Measurements from ENCODE around the gene CC2D1B.

CC2D1B gene

DNA sequence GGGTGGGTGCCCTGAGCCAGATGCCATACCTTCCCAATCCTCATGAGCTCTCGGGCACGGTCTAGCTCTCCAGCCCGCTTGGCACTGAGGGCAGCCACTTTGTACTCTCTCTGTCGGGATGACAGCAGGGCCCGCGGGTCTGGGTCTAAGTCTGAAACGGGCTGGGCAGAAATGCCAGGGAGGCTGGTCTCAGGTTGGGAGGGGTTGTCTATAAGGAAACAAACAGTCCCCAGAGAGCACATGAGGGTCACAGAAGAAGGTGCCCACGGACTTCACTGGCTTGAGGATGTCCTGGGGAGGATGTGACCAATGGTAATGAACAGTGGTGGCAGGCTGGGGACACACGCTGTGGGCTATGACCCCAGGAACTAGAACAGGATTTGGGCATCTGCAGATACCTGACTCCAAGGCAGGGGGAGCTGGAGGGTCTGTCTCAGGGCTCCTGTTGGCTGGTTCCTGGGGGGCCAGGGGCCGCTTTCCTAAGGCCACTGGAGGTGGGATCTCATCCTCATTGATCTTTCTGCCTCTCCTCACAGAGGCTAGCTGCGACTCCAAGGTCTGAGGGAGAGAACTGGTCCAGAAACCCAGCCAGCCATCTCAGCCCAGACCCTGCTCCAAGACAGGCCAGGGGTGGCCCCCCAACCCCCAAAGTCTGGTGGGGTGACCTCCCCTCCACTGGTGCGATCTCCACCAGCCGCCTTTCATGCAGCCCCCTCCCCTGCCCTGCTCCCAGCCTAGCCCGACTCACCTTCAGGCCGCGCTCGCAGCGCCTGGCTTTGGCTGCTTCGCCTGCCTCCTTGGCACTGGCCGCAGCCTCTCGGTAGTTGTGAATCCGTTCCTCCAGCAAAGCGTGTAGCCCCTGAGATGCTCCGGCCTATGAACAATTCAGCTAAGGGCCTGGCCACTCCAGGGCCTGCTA is 6.1 kb downstream of the CC2D1B start:
- DNase-seq, result no peak

GRCh38 chr1:52358851-52359497 is 7.0 kb downstream of the CC2D1B start:
- no peak for DNase-seq

GRCh38 chr1:52357397-52357796 is 8.6 kb downstream of the CC2D1B start:
- DNase-seq, result no peak

DNA sequence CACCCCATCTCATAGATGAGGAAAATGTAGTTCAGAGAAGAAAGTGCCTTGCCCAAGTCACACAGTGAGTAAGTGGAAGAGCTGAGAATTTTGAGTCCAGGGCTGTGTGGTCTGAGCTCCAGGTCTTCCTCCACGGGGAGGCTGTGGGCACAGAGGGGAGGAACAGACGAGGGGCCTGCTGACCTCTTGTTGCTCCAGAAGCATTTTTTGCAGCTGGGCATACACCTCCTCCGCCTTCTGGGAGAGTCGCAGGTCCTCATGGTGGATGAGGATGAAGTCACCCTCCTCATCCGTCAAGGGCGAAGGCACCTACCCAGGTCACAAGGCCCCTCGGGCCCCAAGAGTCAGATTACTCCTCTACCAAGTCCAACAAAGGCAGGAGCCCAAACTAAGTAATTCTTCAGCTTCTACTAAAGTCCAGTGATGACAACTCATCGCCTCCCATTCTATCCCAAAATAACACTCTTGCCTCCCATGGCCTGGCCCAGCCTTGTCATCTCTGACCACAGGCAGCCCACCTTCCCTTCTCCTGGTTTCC is 9.1 kb downstream of the CC2D1B start:
- DNase-seq, result no peak

DNA sequence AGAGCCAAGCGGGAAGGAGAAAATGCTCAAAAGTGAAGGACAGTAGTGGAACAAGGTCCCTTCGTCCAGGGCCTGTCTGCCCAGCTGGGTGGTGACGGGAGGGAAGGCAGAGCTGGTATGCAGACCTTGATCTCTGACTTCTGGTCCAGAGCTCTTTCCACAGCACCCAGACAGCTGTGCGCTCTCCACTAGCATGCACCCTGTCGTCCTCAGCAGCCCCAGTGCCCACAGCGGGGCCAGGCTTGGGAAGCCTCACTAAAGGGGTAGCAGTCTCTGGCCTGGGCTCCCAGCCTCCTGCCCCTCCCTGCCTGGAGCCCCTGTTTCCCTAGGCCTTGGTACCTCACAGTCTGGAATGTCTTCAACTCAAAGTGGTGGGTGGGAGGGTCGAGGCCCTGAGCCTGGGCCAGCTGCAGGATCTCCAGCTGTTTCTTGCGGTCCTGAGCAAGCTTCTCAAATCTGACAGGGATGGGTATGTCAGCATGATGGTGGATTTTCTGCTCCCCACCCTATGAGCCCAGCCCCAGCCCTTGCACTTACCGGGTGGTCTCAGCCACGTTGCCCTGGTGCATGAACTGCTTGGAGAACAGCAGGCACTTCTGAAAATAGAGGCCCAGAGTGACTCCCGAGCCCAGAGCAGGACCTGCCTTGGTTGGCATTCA is 10.0 kb downstream of the CC2D1B start:
- no peak for DNase-seq

DNA sequence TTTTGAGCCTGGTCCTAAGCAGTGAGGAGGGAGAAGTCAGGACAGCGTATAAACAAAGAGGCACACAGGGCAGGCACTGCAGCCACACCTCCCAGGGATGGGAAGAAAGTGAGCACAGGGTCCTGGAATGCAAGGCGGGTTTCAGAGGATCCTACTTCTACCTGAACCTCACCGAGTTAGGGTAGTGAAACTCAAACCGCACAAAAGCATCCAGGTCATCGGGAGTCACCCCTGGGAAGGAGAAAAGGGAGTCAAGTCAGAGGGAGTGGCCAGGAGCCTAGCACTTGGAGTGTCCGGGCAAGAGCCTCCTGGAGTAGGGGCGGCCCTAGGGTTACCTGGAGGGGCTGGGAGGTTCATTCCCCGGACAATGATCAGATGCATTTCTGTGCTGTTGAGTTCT is 10.6 kb downstream of the CC2D1B start:
- no peak for DNase-seq

DNA sequence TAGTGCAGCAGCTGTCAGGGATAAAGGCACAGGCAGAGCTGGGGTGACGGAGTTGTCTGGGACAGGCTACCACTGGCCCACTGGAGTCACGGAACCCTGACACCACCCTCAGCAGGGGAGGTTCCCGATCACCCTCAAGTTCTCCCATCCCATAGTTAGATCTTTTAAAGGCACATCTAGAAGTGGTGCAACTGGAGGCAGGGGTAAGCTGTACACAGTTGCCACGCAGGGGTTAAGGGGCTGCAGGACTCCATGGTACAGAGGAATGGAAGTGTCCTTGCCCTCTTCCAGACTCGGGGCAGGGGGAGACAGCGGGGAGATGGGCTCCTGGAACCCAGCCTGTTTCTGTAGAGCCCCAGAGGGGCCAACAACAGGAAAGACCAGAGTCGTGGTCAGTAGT is 13.3 kb downstream of the CC2D1B start:
- DNase-seq, result no peak

DNA sequence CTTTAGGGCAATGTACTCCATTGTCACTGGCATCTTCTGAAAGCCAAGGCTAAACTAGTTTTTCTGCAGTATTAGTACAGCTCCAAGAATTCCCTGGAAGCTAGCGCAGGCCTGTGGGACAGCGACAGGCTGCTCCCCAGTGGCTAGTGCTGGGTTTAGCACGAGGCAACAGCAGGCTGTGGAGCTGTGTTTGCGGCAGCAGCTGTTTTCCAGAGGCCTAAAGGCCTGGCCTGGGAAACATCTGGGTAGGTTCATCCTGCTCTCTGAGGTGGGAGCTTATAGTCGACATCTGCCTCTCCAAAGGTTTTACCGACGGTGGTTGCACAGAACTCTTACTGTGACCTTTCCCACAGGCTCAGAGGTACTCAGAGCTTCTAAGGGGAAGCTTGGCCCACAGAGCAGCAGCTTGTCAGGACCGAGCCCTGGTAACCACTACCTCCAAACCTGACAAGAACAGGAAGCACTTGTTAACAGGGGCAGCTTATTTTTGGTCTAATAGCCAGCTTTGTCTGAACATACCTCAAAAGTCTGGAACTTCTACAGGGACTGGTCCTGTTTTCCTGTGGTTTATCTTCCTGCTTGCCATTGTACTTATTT is 17.2 kb downstream of the CC2D1B start:
- no peak for DNase-seq

DNA sequence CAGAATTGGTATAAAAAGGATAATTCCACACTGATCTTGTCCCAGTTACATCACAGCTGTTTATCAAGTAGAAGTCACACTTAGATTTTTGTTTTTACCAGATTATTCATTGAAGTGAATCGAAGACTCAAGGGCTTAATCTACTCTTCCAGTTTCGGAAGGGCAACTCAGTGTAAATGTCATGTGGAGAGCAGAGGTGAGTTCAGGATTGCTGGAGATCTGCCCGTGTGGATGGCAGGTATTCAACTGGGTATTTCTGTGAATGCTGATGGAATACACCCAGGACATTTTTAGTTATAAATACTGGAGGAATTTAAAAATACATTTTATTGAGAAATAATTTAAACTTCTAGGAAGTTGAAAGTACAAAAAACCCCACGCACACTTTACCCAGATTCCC is 19.4 kb downstream of the CC2D1B start:
- DNase-seq, result no peak

DNA sequence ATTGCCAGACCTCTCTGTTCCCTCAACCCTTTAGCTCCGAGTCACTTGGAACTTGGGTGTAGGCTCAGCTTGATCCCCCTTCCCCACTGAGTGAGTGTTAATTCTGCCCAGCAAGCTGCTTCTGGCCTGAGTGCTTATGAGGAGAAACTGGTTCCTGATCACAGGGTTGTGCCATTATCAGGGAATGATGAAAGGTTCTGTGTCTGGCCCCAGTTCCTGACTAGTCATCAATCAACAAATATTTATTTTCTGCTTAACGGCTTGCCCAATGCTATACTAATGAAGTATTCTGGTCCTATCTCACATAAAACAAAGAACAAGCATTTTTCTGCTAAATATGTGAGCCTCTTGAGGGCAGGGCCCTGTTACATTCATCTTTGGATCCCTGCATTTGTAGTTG is 20.8 kb downstream of the CC2D1B start:
- DNase-seq, result no peak

DNA sequence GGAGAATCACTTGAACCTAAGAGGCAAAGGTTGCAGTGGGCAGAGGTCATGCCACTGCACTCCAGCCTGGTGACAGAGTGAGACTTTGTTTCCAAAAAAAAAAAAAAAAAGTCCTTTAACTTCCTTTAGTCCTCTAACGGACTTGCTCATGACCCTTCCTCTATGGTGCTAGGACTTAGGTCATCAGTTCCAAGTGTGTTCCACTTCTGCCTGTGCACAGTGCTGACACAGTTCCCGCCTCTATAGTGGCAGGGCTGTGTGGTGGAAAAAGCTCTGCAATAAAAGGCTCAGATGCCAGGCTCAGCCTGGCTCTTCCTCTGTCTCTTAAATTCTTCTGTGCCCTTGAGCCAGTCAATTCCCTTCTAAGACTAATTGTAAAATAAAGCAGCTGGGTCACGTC is 22.0 kb downstream of the CC2D1B start:
- DNase-seq, result no peak

DNA sequence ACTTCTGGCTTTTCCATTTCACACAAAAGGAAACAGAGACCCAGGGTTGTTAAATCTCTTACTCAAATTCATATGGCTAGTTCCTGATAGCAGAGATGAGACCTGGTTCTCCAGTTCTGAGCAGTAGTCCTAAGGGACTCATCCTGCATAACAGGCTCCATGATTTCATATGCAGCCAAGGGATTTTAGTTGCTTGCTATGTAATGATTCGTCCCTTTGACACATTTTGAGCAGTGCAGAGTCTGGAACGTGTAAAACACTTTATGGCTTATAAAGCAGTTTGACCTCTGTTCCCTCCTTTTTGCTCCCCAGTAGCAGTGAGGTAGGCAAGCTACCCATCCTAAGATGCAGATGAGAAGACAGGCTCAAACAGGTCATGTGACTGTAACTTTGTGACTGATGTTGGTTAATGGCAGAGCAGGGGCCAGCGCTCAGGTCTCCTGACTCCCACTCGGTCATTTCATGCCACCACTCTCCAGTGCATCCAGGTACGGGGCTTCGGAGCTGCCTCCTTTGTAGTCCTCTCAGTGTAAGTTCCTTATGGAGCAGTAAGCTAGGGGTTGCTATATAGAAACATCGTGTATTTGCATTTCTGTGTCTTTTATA is 24.2 kb downstream of the CC2D1B start:
- no peak for DNase-seq

- DNase-seq, result no peak
These were observed 28.6 kb downstream of the CC2D1B start for GRCh38 chr1:52337439-52337838.

DNA sequence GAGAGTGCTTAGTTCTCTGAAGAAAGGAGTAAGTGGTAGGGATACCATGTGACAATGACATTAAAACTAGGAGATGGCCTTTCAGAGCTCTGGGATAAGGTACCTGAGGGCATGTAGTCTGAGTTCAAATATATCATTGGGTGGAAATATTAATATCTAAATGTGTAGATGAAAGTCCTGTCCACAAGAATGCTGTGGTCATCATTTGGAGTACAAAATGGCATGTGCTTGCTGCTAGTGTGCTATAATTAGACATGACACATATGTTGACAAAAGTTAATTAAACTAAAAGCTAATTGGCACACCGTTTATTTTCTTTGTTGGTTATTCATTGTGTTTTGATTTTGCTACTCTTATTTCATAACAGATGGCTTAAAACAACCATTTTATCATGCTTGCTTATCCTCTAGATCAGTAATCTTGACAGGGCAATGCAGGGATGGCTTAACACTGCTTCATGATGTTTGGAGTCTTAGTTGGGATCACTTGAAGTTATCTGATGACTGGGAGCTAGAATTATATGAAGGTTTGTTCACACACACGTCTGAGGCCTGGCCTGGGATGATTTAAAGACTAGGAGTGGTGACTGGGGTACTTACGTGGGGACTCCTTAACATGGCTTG is 31.0 kb downstream of the CC2D1B start:
- no peak for DNase-seq

- no peak for DNase-seq
These were observed 33.6 kb downstream of the CC2D1B start for GRCh38 chr1:52332411-52332810.

DNA sequence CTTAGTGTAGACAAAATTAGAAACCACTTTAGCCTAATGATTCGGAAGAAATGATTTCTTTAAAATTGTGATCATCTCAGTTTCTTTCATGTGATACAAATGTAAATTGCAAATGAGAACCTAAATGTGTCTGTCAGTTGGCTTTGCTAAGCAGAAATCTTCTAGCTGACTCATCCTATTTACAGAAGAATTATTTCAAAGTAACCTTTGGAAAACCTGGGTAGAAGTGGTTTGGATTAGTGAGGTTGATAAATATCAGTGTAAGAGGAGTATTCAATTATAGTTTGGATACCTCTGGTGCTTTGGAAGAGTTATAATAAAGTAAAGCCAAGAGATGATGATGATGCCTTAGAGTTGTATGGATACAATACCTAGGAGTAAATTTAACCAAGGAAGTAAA is 37.4 kb downstream of the CC2D1B start:
- DNase-seq, result no peak

DNA sequence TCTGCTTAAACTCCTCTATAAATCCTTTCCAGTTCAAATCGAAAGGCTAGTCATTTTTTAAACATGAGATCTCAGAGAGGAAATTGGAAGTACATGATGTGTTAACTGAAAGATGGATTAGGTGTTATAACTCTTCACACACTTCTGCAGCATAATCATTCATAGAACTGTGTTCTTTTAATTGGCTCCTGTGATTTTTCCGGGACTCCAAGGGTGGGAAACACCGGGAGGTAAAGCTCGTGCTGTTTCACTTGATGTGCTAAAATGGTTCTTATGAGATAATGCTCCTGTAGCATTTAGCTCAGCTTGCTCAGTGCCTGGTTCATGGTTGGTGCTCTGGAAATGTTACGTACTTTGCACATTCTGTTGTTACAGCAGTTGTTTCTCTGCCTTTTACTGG is 40.2 kb downstream of the CC2D1B start:
- DNase-seq, result no peak

GRCh38 chr1:52323731-52324130 is 42.3 kb downstream of the CC2D1B start:
- no peak for DNase-seq

GRCh38 chr1:52321061-52321460 is 44.9 kb downstream of the CC2D1B start:
- DNase-seq, result no peak

DNA sequence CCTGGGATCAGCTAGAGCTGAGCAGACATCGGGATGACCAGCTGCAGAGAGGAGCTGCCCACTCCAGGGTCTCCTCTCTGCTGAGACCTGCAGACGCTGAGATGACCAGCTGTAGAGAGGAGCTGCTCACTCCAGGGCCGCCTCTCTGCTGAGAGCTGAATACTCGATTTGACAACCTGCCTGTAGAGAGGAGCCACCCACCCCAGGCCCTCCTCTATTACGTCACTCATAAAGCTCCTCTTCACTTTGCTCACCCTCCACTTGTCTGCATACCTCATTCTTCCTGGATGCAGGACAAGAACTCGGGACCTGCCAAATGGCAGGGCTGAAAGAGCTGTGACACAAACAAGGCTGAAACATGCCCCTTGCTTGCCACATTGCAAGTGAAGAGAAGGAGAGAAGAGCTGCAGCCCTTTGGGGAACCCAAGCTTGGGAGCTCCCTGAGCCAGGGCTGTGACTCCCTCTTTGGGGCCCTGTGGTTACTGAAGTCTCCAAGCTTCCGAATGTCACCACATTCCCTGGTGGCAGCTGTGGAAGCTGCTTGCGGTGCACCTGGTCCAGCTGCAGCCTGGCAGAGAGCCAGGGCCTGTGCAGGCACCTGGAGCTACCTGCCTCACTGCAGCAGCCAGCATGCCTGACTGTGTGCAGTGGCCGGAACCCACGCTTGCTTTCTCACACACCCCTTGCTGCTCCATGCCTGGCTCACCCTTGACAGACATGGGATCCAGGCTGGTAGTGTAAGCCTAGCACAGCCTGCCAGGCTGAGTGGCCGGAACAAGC is 59.6 kb downstream of the CC2D1B start:
- no peak for DNase-seq

- no peak for DNase-seq
These were observed 60.4 kb downstream of the CC2D1B start for GRCh38 chr1:52305417-52306226.

Measured in CD4-positive, alpha-beta T cell treated with Interleukin-4 for 4 hours (primary cell).